Adipocyte (in vitro differentiated cells): ENCODE results near the gene GMIP.

Experiments used
- DNase-seq: peaks from one replicate; pipeline ENCODE4 v3.0.0-alpha.2; 2015; ENCODE audit warnings: low read depth
- H3K27me3 ChIP-seq: replicated peaks from 2 replicates; pipeline ENCODE4 v1.7.0; 2013; ENCODE audit warnings: mild to moderate bottlenecking, low read length, moderate library complexity; ENCODE audit not compliant: control insufficient read depth, insufficient read depth
- H3K36me3 ChIP-seq: 2 replicates; pipeline ENCODE4 v1.7.0; 2013; ENCODE audit warnings: low read length, mild to moderate bottlenecking, moderate library complexity; ENCODE audit not compliant: control insufficient read depth, insufficient read depth, severe bottlenecking
- H3K4me1 ChIP-seq: 2 replicates; pipeline ENCODE4 v1.7.0; 2013; ENCODE audit warnings: mild to moderate bottlenecking, low read length, moderate library complexity; ENCODE audit not compliant: control insufficient read depth, insufficient read depth
- H3K4me3 ChIP-seq: 2 replicates; pipeline ENCODE4 v1.7.0; 2013; ENCODE audit warnings: mild to moderate bottlenecking, low read length, moderate library complexity
- H3K9ac ChIP-seq: 2 replicates; pipeline ENCODE4 v1.7.0; 2013; ENCODE audit warnings: mild to moderate bottlenecking, low read length, moderate library complexity
- H3K9me3 ChIP-seq: 2 replicates; pipeline ENCODE4 v1.7.0; 2013; ENCODE audit warnings: mild to moderate bottlenecking, low read length, moderate library complexity; ENCODE audit not compliant: control insufficient read depth

GMIP gene

GRCh38 chr19:19580418-19580817, 63.0 kb downstream of the GMIP start:
- Histone ChIP-seq H3K4me1 (no peaks in the 10 kb centered on the region), H3K9me3 (no peaks in the 10 kb centered on the region), H3K4me3 (no peak overlapping the region), H3K27me3 (no peaks in the 10 kb centered on the region), H3K36me3 (no peaks in the 10 kb centered on the region), H3K9ac (no peak overlapping the region)
- no peak for DNase-seq

- no peak for DNase-seq
- Histone ChIP-seq H3K9ac (no peak overlapping the region), H3K4me1 (no peaks in the 10 kb centered on the region), H3K27me3 (no peaks in the 10 kb centered on the region), H3K36me3 (no peaks in the 10 kb centered on the region), H3K9me3 (no peaks in the 10 kb centered on the region), H3K4me3 (no peak overlapping the region)
These were observed 63.7 kb downstream of the GMIP start for GRCh38 chr19:19579533-19580361.
